GM08714 (cell line): ENCODE data around the gene TM4SF4.
"Not testable (repeated sequence)": the region's sequence is repeated elsewhere in the genome, so short reads cannot be mapped to it uniquely, and the experiment has no call there.

Experiments
- H3K4me3 ChIP-seq: fragments of 200-500 bp; sonication (Bioruptor generic); 2 replicates; pipeline ENCODE4 v1.5.1; 2014; ENCODE audit warnings: mild to moderate bottlenecking, low read length, inconsistent platforms
- ZNF274 ChIP-seq: IDR thresholded peaks from 2 replicates; pipeline ENCODE4 v1.6.1; 2012; ENCODE audit warnings: mild to moderate bottlenecking, low read depth, low read length

TM4SF4 gene, protein sequence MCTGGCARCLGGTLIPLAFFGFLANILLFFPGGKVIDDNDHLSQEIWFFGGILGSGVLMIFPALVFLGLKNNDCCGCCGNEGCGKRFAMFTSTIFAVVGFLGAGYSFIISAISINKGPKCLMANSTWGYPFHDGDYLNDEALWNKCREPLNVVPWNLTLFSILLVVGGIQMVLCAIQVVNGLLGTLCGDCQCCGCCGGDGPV

DNA sequence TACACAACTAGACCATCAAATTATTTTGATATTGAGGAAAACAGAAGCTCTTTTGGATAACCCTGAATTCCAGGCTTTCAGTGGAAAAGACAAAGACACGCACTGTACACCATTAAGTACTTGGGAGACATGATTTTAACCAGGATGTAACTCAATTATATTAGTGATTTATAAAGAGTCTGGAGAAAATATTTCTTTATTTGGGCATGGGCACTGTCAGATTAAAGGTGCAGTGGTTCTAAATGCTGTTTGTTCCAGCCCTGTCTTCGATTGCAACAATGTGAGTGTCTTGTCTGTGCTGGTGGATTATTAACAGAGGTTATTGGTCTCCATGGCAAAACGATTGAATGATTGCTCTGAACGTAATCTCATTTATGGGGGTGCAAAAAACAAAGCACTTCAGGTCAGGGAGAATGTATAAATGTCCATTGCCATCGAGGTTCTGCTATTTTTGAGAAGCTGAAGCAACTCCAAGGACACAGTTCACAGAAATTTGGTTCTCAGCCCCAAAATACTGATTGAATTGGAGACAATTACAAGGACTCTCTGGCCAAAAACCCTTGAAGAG is at the start of gene TM4SF4:
Gene TM4SF4, plus strand, starts transcription at position 448 of the 568 bp plus-strand sequence. CDS start 181 bp downstream, outside the sequence.
- no peak for TF ChIP-seq ZNF274
- no peak within 1 kb of the TSS for H3K4me3 ChIP-seq

DNA sequence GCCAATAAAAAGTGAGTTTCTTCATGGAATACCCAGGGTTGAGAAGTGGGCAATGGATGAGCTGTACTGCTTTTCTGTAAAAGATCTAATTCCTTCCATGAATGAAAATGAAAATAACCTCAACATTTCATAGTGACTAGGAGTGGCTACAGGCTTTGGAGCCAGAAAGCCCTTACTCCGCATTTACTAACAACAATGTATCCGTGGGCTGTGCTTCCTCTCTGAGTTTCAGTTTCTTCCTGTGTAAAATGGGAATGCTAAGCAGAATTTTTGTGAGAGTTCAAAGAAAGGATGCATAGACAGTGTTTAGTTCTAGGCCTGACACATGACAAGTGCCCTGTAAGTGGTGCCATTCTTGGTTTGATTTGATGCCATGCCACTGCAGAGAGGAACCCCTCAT is 49.6 kb upstream of the TM4SF4 start:
- TF ChIP-seq ZNF274, result no peak

DNA sequence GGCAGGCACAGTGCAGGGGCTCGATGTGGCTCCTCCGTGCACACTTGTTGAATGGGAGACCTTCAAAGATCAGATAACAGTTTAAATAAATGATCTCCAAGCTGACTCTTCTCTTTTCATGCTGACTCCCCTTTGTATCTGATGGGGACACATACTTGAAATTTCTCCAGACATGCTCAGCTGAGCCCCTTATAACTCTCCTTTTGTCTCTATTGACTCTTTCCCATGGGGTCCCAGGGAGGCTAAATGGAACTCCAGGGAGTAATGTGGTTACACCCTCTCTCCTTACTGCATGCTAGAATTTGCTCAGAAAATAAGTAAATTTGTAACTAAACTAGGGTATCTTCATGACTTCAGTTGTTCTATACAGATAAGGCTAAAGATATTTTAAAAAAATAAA is 48.2 kb upstream of the TM4SF4 start:
- no peak overlapping the region for H3K4me3 ChIP-seq
- TF ChIP-seq ZNF274, result no peak

More for the DNA sequence above, 49.6 kb upstream of the TM4SF4 start:
- no peak overlapping the region for H3K4me3 ChIP-seq

DNA sequence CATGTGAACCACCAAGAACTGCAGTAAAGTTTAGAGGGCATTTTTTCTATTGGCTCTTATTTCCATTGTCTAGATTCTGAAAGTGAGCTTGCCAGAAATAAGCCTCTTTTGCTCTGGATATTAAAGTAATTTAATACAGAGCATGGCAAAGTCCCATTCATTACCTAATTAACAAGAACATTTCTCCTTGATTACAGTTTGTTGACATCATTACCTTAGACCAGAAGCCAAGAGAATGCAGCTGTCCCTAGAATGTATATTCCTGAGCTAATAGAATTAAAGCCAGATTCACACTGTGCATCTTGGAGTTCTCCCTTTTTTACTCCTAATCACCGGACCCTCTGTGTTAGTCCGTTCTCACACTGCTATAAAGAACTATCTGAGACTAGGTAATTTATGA is 46.4 kb upstream of the TM4SF4 start:
- TF ChIP-seq ZNF274, result no peak

DNA sequence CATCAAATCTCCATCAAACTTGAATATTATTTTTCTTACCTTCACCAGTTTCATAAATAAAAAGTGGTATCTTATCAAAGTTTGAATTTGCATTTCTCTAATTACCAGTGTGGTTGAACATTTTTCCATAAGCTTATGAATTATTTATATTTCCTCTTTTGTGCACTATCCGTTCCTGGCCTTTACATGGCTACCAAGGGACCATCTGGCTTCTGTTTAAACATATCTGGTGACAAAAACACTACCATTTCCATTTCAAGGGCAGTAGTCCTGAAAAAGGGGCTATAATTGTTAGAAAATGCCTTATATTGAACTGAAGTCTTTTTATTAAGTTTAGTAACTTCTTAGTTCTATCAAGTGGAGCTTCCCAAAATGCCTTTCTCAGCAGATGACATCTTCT is 44.3 kb upstream of the TM4SF4 start:
- no peak overlapping the region for H3K4me3 ChIP-seq
- no peak for TF ChIP-seq ZNF274

More for the DNA sequence above, 46.4 kb upstream of the TM4SF4 start:
- H3K4me3 ChIP-seq, result no peak overlapping the region

DNA sequence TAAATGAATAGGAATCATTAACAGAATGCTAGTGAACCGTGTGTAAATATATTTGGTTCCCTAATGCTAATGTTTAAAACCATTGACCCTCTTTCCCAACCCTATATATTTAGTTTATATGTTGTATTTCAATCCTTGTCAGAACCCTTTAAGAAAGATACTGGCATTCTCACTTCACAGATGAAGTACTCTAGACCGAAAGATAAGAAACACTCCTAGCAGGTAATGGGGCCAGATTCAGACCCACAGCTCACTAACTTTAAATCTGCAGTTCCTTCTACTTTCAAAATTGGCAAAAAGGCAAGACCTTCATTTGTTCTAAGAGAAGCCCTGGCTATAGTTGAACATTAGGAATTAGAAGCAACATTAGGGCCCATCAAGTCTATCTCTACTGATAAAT is 42.3 kb upstream of the TM4SF4 start:
- TF ChIP-seq ZNF274, result no peak
- no peak overlapping the region for H3K4me3 ChIP-seq

DNA sequence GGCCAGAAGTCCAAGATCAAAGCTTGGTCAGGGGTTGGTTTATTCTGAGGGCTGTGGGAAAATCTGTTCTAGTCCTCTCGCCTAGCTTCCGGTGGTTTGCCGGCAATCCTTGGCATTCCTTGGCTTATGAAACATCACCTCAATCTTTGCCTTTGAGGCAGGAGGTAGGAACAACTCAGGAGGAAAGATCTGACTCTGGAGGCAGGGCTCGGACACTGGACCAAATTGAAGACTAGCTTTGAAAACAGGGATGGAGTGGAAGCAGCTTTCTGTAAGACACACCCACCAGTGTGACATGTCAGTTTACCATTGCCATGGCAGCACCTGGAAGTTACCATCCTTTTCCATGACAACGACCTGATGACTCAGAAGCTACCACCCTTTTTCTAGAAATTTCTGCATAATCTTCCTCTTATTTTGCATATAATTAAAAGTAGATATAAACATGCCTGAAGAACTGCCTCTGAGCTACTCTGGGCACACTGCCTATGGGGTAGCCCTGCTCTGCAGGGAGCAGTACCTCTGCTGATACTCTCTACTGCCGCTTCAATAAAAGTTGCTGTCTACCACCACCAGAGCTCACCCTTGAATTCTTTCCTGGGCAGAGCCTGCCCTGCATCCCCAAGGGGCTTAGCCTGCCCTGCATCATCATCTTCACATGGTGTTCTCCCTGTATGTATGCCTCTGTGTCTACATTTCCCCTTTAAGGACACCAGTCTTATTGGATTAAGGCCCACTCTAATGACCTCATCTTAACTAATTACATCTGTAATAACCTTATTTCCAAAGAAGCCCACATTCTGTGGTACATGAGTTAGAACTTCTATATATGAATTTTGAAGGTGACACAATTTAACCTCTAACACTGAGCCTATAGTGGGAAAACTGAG is 38.3 kb upstream of the TM4SF4 start:
- no peak for TF ChIP-seq ZNF274
- H3K4me3 ChIP-seq, result no peak overlapping the region

DNA sequence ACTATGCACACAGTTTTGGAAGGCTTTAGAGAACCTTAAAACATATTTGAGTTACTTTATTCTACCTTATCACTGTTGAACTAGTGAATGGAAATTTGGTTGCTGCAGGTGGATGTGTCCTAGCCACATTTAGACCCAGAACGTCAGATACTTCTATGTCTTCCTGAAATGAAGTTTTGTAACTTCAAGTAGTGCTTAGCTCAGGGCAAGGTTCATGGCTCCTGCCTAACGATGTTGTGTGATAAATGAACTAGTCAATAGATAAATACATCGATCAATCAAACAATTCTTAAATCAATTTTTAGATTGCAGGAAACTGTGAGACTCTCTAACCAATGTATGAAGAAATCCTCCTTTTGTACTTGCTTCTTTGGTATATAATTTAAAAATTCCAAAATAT is 37.2 kb upstream of the TM4SF4 start:
- TF ChIP-seq ZNF274, result no peak
- H3K4me3 ChIP-seq, result no peak overlapping the region

DNA sequence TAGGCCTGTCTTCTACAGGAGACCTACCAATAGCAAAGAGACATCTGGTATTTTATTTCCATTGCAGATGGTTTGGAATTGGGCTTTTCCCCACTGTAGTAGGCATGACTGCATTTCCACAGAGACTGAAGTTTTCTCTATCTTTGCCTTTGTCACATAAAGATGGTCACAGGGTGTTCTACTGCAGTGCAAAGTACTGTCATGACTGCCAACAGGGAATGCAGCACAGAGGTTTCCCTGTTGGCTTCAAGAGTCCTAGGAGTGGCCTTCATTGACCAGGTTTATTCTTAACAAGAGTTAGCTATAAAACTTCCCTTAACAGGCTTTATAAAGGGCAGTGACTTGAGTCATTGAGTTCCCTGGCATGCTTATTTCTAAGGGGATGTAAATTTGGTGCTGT is 36.8 kb upstream of the TM4SF4 start:
- no peak overlapping the region for H3K4me3 ChIP-seq
- TF ChIP-seq ZNF274, result no peak

DNA sequence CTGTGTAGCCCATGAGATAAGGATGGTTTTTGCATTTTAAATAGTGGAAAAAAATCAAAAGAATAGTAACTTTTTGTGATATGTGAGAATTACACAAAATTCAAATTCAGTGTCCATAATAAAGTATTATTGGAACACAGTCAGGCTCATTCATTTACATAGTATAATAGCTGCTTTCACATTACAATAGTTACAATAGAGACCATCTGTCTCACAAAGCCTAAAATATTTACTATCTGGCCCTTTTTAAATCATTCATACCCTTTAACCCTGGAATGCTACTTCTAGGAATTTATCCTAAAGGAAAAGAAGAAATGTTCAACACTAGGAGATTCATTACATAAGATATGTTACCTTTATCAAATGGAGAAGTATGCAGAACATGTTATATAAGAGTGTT is 35.5 kb upstream of the TM4SF4 start:
- TF ChIP-seq ZNF274, result no peak
- no peak overlapping the region for H3K4me3 ChIP-seq

DNA sequence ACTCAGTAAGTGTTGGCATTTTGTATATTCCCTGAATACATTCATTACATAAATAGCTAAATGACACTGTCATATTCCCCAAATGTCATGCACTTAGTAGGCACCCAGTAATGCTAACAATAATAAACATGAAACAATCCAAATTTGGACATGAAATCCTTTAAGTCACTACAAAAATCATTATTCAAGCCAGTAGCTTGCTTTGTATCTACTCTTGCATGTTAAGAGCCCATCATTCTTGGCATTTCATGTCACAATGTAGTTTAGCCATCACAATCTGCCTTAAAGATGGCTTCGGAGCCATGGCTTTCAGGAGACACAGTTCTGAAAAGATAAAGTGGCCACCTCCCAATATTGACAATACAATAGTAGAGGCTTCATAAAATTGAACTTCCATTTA is 32.9 kb upstream of the TM4SF4 start:
- TF ChIP-seq ZNF274, result no peak
- no peak overlapping the region for H3K4me3 ChIP-seq

DNA sequence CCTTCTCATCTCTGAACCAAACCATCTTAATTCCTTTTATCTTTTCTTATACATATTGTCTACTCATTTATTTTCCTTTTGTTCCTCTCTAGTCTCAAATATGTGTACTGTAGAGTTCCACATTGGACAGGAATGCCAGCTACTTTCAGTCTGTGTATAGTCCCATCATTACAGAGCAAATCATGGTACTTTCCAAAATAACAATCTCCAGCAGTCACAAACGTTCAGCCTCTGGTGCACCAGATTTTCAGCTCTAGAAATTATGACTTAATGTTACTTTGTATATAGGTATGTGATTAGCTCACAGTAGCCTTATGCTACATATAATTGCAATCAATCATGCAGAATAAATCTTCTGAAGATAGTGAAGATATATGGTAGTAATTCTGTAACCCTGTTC is 32.5 kb upstream of the TM4SF4 start:
- H3K4me3 ChIP-seq, result no peak overlapping the region
- TF ChIP-seq ZNF274, result no peak

DNA sequence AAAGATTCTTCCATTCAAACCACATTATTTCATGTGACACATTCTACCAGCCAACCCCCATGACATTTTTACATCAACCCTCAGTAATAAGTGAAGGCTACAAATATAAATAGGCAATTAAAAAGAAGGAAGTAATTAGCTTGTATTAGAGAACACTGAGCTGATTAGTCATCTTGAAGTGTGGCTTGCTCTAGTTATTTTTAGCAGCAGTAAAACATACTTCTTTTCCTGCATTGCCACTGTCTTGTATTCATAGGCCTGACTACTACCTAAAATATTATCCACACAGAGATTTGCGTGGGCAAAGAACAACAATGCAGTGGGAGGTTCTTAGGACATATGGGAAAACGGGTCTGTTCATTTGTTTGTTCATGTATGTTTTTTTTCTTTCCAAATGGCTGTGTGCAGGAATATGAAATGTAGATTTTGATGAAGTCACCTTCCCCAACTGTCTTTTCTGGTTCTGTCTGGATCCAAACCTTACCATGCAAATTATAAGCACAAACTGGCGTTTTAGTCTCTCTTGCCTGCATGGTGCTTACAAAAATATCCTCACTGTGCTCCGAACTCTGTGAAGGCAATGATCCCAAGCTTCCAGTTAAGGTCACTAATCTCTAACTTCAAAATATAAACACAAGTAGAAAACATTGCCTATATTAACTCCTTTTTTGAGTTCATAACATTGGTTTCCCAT is 31.5 kb upstream of the TM4SF4 start:
- H3K4me3 ChIP-seq, result no peak overlapping the region
- no peak for TF ChIP-seq ZNF274

DNA sequence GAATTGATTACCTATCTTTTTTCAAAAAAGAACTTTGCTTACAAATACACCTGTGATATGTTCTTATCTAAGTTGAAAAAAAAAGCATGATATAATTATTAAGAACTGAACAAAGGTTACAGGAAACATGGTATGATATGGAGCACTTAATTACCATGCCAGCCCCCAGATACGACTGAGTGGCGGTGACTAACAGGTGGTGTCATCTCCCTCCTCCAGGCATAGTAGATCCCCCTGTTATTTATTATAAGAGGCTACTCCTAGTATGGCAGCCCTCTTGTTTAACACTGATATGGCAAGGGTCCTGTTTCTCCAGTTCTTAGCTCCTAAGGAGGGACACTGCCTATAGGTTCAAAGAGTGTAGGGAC is 31.0 kb upstream of the TM4SF4 start:
- no peak overlapping the region for H3K4me3 ChIP-seq
- TF ChIP-seq ZNF274, result no peak

DNA sequence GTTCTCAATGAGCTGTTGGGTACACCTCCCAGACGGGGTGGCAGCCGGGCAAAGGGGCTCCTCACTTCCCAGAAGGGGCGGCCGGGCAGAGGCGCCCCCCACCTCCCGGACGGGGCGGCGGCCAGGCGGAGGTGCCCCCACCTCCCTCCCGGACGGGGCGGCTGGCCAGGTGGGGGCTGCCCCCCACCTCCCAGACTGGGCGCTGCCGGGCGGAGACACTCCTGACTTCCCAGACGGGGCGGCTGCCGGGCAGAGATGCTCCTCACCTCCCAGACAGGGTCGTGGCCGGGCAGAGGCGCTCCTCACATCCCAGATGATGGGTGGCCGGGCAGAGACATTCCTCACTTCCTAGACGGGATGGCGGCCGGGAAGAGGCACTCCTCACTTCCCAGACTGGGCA is 29.6 kb upstream of the TM4SF4 start:
- not testable (repeated sequence) for H3K4me3 ChIP-seq
